GM23248 (cell line): ENCODE results near the gene EOMES. TPM values are rescaled to one million over a fixed set of nuclear protein-coding genes. Genes with fewer than 3 reads are reported as not detected.

Source experiments
- DNase-seq: peaks from one replicate; pipeline ENCODE4 v3.0.0-alpha.2; 2015
- H2AFZ ChIP-seq: fragments of 200-600 bp; sonication (generic); 2 replicates; pipeline ENCODE4 v1.6.1; 2016; ENCODE audit warnings: antibody characterized with exemption
- H3F3A ChIP-seq: fragments of 200-600 bp; sonication (generic); 2 replicates; pipeline ENCODE4 v1.6.1; 2016; ENCODE audit warnings: mild to moderate bottlenecking, antibody characterized with exemption, mixed run types; ENCODE audit not compliant: insufficient read depth
- H3K27ac ChIP-seq: fragments of 200-600 bp; sonication (generic); 2 replicates; pipeline ENCODE4 v1.5.1; 2016; ENCODE audit warnings: mild to moderate bottlenecking
- H3K27me3 ChIP-seq: fragments of 200-600 bp; sonication (generic); replicated peaks from 2 replicates; pipeline ENCODE4 v1.6.1; 2016; ENCODE audit warnings: mild to moderate bottlenecking; ENCODE audit not compliant: insufficient read depth
- H3K36me3 ChIP-seq: fragments of 200-600 bp; sonication (generic); 2 replicates; pipeline ENCODE4 v1.6.1; 2016; ENCODE audit warnings: low read depth, mild to moderate bottlenecking
- H3K4me1 ChIP-seq: fragments of 200-600 bp; sonication (generic); 2 replicates; pipeline ENCODE4 v1.6.1; 2016; ENCODE audit warnings: mild to moderate bottlenecking; ENCODE audit not compliant: insufficient read depth
- H3K4me2 ChIP-seq: fragments of 200-600 bp; sonication (generic); one replicate; pipeline ENCODE4 v1.6.1; 2016; ENCODE audit warnings: mild to moderate bottlenecking; ENCODE audit not compliant: unreplicated experiment
- H3K4me3 ChIP-seq: fragments of 200-600 bp; sonication (generic); 2 replicates; pipeline ENCODE4 v1.5.1; 2016; ENCODE audit warnings: mild to moderate bottlenecking
- H3K79me2 ChIP-seq: fragments of 200-600 bp; sonication (generic); 2 replicates; pipeline ENCODE4 v1.6.1; 2016; ENCODE audit warnings: mild to moderate bottlenecking; ENCODE audit not compliant: insufficient read depth
- H3K9ac ChIP-seq: fragments of 200-600 bp; sonication (generic); 2 replicates; pipeline ENCODE4 v1.6.1; 2016; ENCODE audit warnings: mild to moderate bottlenecking
- H3K9me2 ChIP-seq: fragments of 200-600 bp; sonication (generic); 2 replicates; pipeline ENCODE4 v1.6.1; 2016; ENCODE audit warnings: mixed run types, mild to moderate bottlenecking, moderate library complexity; ENCODE audit not compliant: insufficient read depth
- H3K9me3 ChIP-seq: fragments of 200-600 bp; sonication (generic); one replicate; pipeline ENCODE4 v1.6.1; 2017; ENCODE audit warnings: low read depth
- H4K20me1 ChIP-seq: fragments of 200-600 bp; sonication (generic); 2 replicates; pipeline ENCODE4 v1.6.0; 2016; ENCODE audit not compliant: insufficient read depth
- EZH2 ChIP-seq: fragments of 200-600 bp; sonication (generic); IDR thresholded peaks from 2 replicates; pipeline ENCODE4 v1.6.1; 2018; ENCODE audit warnings: antibody characterized with exemption, mild to moderate bottlenecking; ENCODE audit not compliant: insufficient read depth, poor library complexity, severe bottlenecking
- EZH2phosphoT487 ChIP-seq: fragments of 200-600 bp; sonication (generic); IDR thresholded peaks from 2 replicates; pipeline ENCODE4 v1.6.1; 2018; ENCODE audit warnings: antibody characterized with exemption, moderate library complexity, mild to moderate bottlenecking, low read depth; ENCODE audit not compliant: insufficient read depth
- whole genome bisulfite sequencing, 2 experiments: methylation state at CpG; one replicate each; pipeline ENCODE4 v1.1.6; 2015 to 2017; ENCODE audit warnings: low lambda C conversion rate in 2 of 2, low coverage in 1 of 2; ENCODE audit errors: missing lambda C conversion rate in 2 of 2; 5-methylcytosine and 5-hydroxymethylcytosine counted together
- in situ Hi-C: fragments of 300-500 bp; cut with MboI; formaldehyde crosslinking; loops from 2 replicates; pipeline ENCODE4 v1.15.0; 2020
- polyA plus RNA-seq: library from polyadenylated mRNA; unstranded; fragments of >200 nt; fragmentation: Nextera tagmentation; extraction: Ambion mirVana; gene quantifications from 2 replicates; pipeline ENCODE4 v1.2.1, GENCODE V29; 2016
- total RNA-seq: library from RNA; depleted of rRNA; stranded (reverse); fragments of >200 nt; shearing (Covaris generic); gene quantifications from 2 replicates; pipeline ENCODE4 v1.2.3, GENCODE V29; 2014

The EOMES gene
- total and polyA plus RNA-seq, 2 experiments from 2014 or later: 0.11 TPM; not detected in 1

- Histone ChIP-seq H3K27ac (no peak overlapping the region), H3K79me2 (no peaks in the 10 kb centered on the region), H3F3A (peaks cover 4% of the 10 kb centered on the region; the same call in 1 of the 2 replicates), H3K4me1 (peaks cover 9% of the 10 kb centered on the region; the same call in 1 of the 2 replicates), H3K36me3 (no peaks in the 10 kb centered on the region), H3K9ac (no peak overlapping the region), H3K27me3 (peaks cover 97% of the 10 kb centered on the region), H3K9me3 (no peaks in the 10 kb centered on the region), H3K9me2 (no peaks in the 10 kb centered on the region), H2AFZ (peak overlapping the region; percentile 25; the same call in 1 of the 2 replicates), H4K20me1 (no peaks in the 10 kb centered on the region), H3K4me2 (no peak overlapping the region), H3K4me3 (no peak overlapping the region)
- DNase-seq: peak; percentile 25
- in situ Hi-C loops: no loop called here
- 3 to 4% methylated on average over 35 of the region's 35 CpGs for WGBS, 2 experiments
- TF ChIP-seq EZH2 (peak; percentile 97), EZH2phosphoT487 (peak; percentile 6; the same call in 1 of the 2 replicates)
Measured at GRCh38 chr3:27728195-27729087, 6.3 kb upstream of the EOMES start.

- peaks cover 9% of the 10 kb centered on the region; the same call in 1 of the 2 replicates for H3K4me1 ChIP-seq
- in situ Hi-C loops: no loop called here
- WGBS, 2 experiments: 6 to 9% methylated on average over 7 of the region's 7 CpGs
- H3K9me2 ChIP-seq: no peaks in the 10 kb centered on the region
- no peak overlapping the region for H3K9ac ChIP-seq
- no peak for DNase-seq
- TF ChIP-seq EZH2phosphoT487 (0 out of 2 replicates have a peak, but pooled peaks have one; percentile 37), EZH2 (no peak)
- no peaks in the 10 kb centered on the region for H3K9me3 ChIP-seq
- H3F3A ChIP-seq: no peaks in the 10 kb centered on the region
- H3K36me3 ChIP-seq: no peaks in the 10 kb centered on the region
- H3K27ac ChIP-seq: no peak overlapping the region
- H3K27me3 ChIP-seq: peaks cover 94% of the 10 kb centered on the region
- no peaks in the 10 kb centered on the region for H3K79me2 ChIP-seq
- no peaks in the 10 kb centered on the region for H4K20me1 ChIP-seq
- H3K4me2 ChIP-seq: no peak overlapping the region
- H2AFZ ChIP-seq: no peak overlapping the region
- no peak overlapping the region for H3K4me3 ChIP-seq
Measured at GRCh38 chr3:27726240-27726639, 4.1 kb upstream of the EOMES start.

- in situ Hi-C loops: loop anchor here (25.0 kb wide), 1 partner anchor 563 kb away; no protein-coding TSS in a partner anchor
- no peak for DNase-seq
- no peaks in the 10 kb centered on the region for H3K9me2 ChIP-seq
- peaks cover 90% of the 10 kb centered on the region for H3K27me3 ChIP-seq
- H3K9me3 ChIP-seq: no peaks in the 10 kb centered on the region
- H3K79me2 ChIP-seq: no peaks in the 10 kb centered on the region
- no peak overlapping the region for H3K4me3 ChIP-seq
- H3K27ac ChIP-seq: no peak overlapping the region
- WGBS, 2 experiments: 12 to 16% methylated on average over 30 of the region's 30 CpGs
- no peaks in the 10 kb centered on the region for H3K36me3 ChIP-seq
- TF ChIP-seq EZH2phosphoT487: no peak
- TF ChIP-seq EZH2: peak; percentile 27
- H4K20me1 ChIP-seq: no peaks in the 10 kb centered on the region
- no peak overlapping the region for H3K9ac ChIP-seq
- H3K4me1 ChIP-seq: peaks cover 7% of the 10 kb centered on the region; the same call in 1 of the 2 replicates
- no peak overlapping the region for H3K4me2 ChIP-seq
- H2AFZ ChIP-seq: no peak overlapping the region
- no peaks in the 10 kb centered on the region for H3F3A ChIP-seq
Measured at GRCh38 chr3:27724459-27725197, 2.5 kb upstream of the EOMES start.

GRCh38 chr3:27723815-27724458, 1.8 kb upstream of the EOMES start:
- H3K27me3 ChIP-seq: peaks cover 90% of the 10 kb centered on the region
- WGBS, 2 experiments: 6 to 11% methylated on average over 28 to 37 of the region's 37 CpGs
- 0 out of 2 replicates have a peak, but pooled peaks cover 4% of the 10 kb centered on the region for H3K4me1 ChIP-seq
- in situ Hi-C loops: loop anchor here (25.0 kb wide), 1 partner anchor 563 kb away; no protein-coding TSS in a partner anchor
- TF ChIP-seq EZH2 (peak; percentile 64), EZH2phosphoT487 (no peak; the same call in 1 of the 2 replicates)
- peak overlapping the region; percentile 53; the same call in 1 of the 2 replicates for H2AFZ ChIP-seq
- H3K79me2 ChIP-seq: no peaks in the 10 kb centered on the region
- no peak overlapping the region for H3K9ac ChIP-seq
- no peaks in the 10 kb centered on the region for H4K20me1 ChIP-seq
- 0 out of 2 replicates have a peak, but pooled peaks cover 2% of the 10 kb centered on the region for H3F3A ChIP-seq
- H3K36me3 ChIP-seq: no peaks in the 10 kb centered on the region
- no peak overlapping the region for H3K27ac ChIP-seq
- H3K9me2 ChIP-seq: no peaks in the 10 kb centered on the region
- DNase-seq: peak; percentile 35
- no peaks in the 10 kb centered on the region for H3K9me3 ChIP-seq
- H3K4me2 ChIP-seq: peak overlapping the region; percentile 42
- H3K4me3 ChIP-seq: peak overlapping the region; percentile 53
